Activated naive CD8-positive, alpha-beta T cell (primary cell): ENCODE measurements around the gene ALDH1L2.
A peak's percentile ranks its signal among the peaks of the same experiment; 100 is the strongest.

Source experiments
- H3K27ac Mint-ChIP-seq: one replicate; pipeline ENCODE4 v1.8.0; 2021; ENCODE audit warnings: mixed read lengths
- H3K27me3 Mint-ChIP-seq: one replicate; pipeline ENCODE4 v1.8.0; 2021; ENCODE audit warnings: mixed read lengths
- H3K36me3 Mint-ChIP-seq: one replicate; pipeline ENCODE4 v1.8.0; 2021; ENCODE audit warnings: mixed read lengths
- H3K4me1 Mint-ChIP-seq: one replicate; pipeline ENCODE4 v1.8.0; 2021; ENCODE audit warnings: low read depth, mixed read lengths
- H3K4me3 Mint-ChIP-seq: one replicate; pipeline ENCODE4 v1.8.0; 2021; ENCODE audit warnings: mild to moderate bottlenecking, mixed read lengths
- H3K9me3 Mint-ChIP-seq: one replicate; pipeline ENCODE4 v1.8.0; 2021; ENCODE audit warnings: low read depth, mixed read lengths

The ALDH1L2 gene

DNA sequence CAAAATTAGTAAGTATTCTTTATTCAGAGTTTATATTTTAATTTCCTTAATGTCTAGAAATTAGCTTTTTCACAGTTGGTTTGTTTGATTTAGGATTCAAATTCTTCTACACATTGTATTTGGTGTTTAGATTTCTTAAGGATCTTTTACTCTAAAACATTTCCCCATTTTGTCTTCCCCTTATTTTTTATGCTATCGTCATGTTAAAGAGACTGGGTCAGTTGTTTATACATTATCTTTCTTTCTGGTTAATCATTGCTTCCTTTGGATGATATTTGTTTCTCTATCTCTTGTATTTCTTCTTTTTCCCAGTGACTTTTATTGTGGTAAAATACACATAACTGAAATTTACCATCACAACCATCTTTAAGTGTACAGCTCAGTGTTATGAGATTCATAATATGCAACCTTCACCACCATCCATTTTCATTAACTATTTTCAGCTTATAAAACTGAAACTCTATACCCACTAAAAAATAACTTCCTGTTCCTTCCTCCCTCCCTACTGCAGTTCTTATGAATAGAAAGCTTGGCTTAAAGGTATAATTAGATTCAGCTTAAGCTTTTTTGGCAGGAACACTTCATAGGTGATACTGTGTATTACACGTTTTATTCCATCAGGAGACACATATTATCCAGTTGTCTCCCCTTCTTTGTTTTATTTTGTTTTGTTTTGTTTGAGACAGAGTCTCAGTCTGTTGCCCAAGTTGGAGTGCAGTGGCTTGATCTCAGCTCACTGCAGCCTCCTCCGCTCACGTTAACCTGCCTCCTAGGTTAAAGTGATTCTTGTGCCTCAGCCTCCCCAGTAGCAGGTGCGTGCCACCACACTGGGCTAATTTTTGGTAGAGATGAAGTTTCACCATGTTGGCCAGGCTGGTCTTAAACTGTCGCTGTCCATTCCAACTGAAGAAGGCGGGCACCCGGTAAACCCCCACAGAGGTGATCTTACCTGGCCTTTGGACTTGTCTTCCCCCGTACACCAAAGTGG, 53.1 kb downstream of the ALDH1L2 start:
- H3K27me3 Mint-ChIP-seq = no peaks in the 10 kb centered on the region
- H3K9me3 Mint-ChIP-seq = no peaks in the 10 kb centered on the region
- peak overlapping the region; percentile 17 for H3K27ac Mint-ChIP-seq
- H3K4me1 Mint-ChIP-seq = peaks cover 32% of the 10 kb centered on the region
- H3K36me3 Mint-ChIP-seq = peaks cover 2% of the 10 kb centered on the region
- H3K4me3 Mint-ChIP-seq = peak overlapping the region; percentile 17

DNA sequence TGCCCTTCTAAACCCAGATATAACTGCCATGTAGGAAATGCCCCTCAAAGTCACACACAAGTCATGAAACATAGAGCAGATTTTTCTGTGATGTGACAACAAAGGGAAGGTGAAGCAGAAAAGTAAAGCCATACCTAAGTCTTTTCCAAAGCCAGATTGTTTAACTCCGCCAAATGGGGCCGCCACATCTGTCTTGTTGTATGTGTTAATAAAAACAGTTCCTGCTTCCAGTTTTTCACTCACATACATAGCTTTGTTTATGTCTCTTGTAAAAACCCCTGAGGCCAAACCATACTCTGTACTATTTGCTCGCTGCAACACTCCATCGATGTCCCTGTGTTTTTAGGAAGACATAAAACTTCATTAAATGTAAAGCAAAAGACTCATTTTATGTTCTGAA, 57.8 kb downstream of the ALDH1L2 start:
- no peak overlapping the region for H3K4me3 Mint-ChIP-seq
- H3K36me3 Mint-ChIP-seq = peaks cover 4% of the 10 kb centered on the region
- no peaks in the 10 kb centered on the region for H3K9me3 Mint-ChIP-seq
- no peak overlapping the region for H3K27ac Mint-ChIP-seq
- H3K4me1 Mint-ChIP-seq = peaks cover 7% of the 10 kb centered on the region
- no peaks in the 10 kb centered on the region for H3K27me3 Mint-ChIP-seq

DNA sequence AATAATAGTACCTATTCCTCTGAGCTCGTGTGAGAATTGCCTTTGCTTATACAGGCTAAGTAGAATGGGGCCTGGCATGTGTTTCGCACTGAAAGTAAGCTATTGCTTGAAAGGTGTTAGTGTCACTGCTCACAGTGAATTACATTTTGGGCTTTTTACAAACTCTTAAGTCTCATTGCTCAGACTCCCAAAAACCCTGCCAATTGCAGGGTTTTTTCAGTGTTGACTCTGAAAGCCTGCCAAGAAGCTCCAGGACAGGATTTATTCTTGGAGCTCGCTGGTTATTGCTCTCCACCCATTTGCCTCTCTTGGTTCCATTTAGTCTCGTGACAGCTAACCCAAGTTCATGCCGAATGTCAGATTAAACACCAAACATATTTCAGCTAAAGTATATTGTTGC, 58.4 kb downstream of the ALDH1L2 start:
- Mint-ChIP-seq H3K27ac (no peak overlapping the region), H3K9me3 (no peaks in the 10 kb centered on the region), H3K4me3 (no peak overlapping the region), H3K27me3 (no peaks in the 10 kb centered on the region), H3K36me3 (peaks cover 4% of the 10 kb centered on the region), H3K4me1 (peaks cover 2% of the 10 kb centered on the region)

DNA sequence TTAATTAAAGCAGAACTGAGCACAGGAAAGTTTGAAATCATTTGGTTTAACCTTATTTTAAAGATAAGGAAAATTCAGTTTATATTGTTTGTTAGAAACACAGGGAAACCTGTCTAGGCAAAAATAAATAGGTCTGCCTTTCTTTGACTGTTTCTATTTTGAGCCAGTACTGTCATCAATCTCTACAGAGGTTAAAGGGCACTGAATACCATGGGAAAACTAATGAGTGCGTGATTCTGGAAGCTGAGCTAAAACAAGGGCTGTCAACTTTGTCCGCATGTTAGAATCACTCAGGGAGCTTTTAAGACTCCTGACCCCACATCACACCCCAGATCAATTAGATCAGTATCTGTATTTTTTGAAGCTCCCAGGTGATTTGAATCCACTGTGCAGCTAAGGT, 59.3 kb downstream of the ALDH1L2 start:
- no peak overlapping the region for H3K27ac Mint-ChIP-seq
- H3K9me3 Mint-ChIP-seq = no peaks in the 10 kb centered on the region
- no peak overlapping the region for H3K4me3 Mint-ChIP-seq
- H3K4me1 Mint-ChIP-seq = no peaks in the 10 kb centered on the region
- H3K27me3 Mint-ChIP-seq = no peaks in the 10 kb centered on the region
- H3K36me3 Mint-ChIP-seq = peaks cover 4% of the 10 kb centered on the region

DNA sequence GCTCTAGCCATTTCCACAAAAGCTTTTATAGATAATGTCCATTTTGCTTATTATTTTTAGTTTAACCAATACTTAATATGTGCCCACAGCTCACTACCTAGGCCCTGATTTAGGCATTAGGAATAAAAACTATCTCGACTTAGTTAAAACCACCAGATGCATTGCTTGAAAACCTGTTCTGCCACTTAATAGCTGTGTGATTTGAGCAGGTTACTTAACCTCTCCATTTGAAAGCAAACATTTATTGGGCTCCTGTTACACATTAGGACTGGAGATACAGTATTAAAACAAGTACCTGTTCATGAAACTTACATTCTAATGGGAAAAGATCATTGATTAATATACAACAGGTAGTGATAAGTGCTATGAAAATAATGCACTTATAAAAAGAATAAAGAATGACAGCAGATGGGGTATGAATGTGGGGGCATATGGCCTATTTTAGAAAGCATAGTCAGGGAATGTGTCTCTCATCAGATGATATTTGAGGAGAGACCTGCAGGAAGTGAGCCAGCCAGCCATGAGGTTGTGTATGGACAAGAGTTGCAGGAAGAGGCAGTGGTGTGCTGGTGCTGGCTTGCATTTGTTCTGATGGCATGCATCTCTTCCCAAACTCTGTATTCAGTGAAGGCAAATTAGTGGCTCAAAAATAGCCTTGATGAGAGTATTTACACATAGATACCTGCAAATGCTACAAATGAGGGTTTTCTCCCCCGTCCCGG, 63.9 kb downstream of the ALDH1L2 start:
- no peaks in the 10 kb centered on the region for H3K4me1 Mint-ChIP-seq
- peaks cover 9% of the 10 kb centered on the region for H3K36me3 Mint-ChIP-seq
- H3K27me3 Mint-ChIP-seq = no peaks in the 10 kb centered on the region
- no peak overlapping the region for H3K27ac Mint-ChIP-seq
- H3K4me3 Mint-ChIP-seq = no peak overlapping the region
- H3K9me3 Mint-ChIP-seq = no peaks in the 10 kb centered on the region

DNA sequence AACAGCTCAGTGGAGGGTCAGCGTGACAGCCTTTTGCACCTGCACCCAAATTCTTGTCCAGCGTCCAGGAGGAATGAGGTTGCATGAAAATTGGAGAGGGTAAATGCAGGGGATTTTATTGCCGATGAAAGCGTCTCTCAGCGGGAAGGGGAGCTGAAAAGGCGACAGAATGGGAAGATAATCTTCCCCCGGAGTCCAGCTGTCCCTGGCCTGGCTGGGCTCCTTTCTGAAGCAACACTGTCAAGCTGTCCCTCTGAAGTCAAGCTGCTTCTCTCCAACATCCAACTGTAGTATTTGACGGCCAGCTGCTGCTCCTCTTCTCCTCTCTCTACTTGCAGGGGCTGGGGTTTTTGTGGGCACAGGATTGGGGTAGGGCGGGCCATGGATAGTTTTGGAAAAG, 65.5 kb downstream of the ALDH1L2 start:
- Mint-ChIP-seq H3K27me3 (no peaks in the 10 kb centered on the region), H3K27ac (no peak overlapping the region), H3K36me3 (peaks cover 14% of the 10 kb centered on the region), H3K4me1 (no peaks in the 10 kb centered on the region), H3K4me3 (no peak overlapping the region), H3K9me3 (no peaks in the 10 kb centered on the region)

DNA sequence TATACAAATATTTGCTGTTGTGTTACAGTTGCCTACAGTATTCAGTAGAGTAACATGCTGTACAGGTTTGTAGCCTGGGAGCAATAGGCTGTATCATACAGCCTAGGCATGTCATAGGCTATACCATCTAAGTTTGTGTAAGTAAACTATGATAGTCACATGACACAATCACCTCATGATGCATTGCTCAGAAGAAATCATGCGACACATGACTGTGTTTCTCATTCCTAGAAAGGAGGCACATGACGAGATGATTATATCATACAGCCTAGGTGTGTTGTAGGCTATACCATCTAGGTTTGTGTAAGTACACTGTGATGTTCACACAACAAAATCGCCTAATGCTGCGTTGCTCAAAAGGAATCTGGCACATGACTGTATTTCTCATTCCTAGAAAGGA, 66.2 kb downstream of the ALDH1L2 start:
- Mint-ChIP-seq H3K4me3 (no peak overlapping the region), H3K27ac (no peak overlapping the region), H3K36me3 (peaks cover 14% of the 10 kb centered on the region), H3K27me3 (no peaks in the 10 kb centered on the region), H3K9me3 (no peaks in the 10 kb centered on the region), H3K4me1 (no peaks in the 10 kb centered on the region)

DNA sequence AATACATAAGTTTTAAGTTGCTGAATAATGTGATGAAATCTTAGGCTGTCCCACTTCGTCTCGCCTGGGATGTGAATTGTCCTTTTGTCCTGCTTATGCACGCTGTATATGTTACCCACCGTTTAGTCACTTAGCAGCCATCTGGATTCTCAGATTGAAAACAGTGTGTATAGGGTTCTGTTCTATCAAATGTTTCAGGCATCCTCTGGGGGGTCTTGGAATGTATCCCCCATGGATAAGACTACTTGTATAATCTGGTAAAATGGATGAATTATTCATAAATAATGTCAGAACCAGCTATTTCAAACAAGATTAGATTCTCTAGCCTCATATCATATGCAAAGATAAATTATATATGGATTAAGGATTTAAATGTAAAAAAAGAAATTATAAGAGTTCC, 68.7 kb downstream of the ALDH1L2 start:
- H3K9me3 Mint-ChIP-seq = peaks cover 4% of the 10 kb centered on the region

DNA sequence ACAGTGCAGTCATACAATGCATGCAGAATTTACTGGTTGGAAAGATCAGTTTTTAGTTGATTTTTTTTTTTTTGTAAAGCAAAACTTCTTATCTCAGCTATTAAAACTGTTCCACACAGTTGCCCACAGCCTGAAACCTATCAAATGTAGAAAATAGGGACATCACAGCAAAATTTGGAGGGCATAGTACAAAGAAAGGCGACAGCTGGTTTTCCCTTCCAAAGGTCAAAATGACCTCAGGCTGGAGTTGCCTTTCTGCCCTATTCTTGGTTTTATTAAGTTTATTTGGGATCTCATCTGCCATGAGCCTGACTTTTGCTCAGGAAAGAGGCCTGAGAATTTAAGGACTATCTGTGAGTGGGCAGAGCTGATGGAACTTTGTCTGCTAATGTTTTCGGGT, 69.7 kb downstream of the ALDH1L2 start:
- no peak overlapping the region for H3K4me3 Mint-ChIP-seq
- H3K36me3 Mint-ChIP-seq = peaks cover 42% of the 10 kb centered on the region
- no peak overlapping the region for H3K27ac Mint-ChIP-seq
- H3K9me3 Mint-ChIP-seq = peaks cover 8% of the 10 kb centered on the region
- no peaks in the 10 kb centered on the region for H3K4me1 Mint-ChIP-seq
- H3K27me3 Mint-ChIP-seq = no peaks in the 10 kb centered on the region

More for the DNA sequence above, 68.7 kb downstream of the ALDH1L2 start:
- no peak overlapping the region for H3K27ac Mint-ChIP-seq
- no peak overlapping the region for H3K4me3 Mint-ChIP-seq
- H3K4me1 Mint-ChIP-seq = no peaks in the 10 kb centered on the region
- H3K27me3 Mint-ChIP-seq = no peaks in the 10 kb centered on the region
- peaks cover 33% of the 10 kb centered on the region for H3K36me3 Mint-ChIP-seq

DNA sequence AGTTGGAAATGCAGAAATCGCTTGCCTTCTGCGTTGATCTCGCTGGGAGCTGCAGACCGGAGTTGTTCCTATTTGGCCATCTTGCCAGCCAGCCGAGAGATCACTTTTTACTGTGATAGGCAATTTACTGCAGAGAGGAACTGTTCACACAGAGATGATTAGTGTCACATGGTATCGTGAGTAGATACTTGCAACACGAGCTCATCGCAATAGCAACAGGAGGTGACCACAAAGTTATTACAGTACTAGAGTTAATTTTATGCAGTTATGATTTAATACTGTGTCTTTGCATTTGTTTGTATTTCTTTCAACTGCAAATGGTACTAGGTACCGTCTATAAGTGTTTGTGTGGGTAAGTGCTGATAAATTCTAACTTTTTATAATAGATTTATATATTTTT, 70.4 kb downstream of the ALDH1L2 start:
- Mint-ChIP-seq H3K4me3 (no peak overlapping the region), H3K27ac (no peak overlapping the region), H3K27me3 (no peaks in the 10 kb centered on the region), H3K36me3 (peaks cover 49% of the 10 kb centered on the region), H3K4me1 (no peaks in the 10 kb centered on the region), H3K9me3 (peaks cover 8% of the 10 kb centered on the region)

DNA sequence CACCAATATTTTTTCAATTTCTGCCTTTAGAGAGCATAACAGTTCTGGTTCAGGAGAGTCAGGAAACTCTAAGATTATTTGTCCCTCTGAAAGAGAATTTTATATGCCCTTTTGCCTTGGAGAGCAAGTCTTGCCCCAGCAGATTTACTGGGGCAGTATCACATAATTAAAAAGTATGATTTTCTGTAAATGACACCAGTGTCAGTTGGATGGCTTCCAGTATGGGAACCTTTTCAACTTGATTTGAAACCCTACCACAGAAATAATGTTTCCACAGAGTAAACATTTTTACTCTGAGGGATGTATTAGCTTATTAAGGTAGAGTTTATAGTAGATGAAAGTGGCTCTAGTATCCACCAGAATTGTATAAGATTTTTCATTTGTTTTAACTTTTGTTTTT, 82.8 kb downstream of the ALDH1L2 start:
- peaks cover 13% of the 10 kb centered on the region for H3K9me3 Mint-ChIP-seq
- no peak overlapping the region for H3K4me3 Mint-ChIP-seq
- peaks cover 14% of the 10 kb centered on the region for H3K4me1 Mint-ChIP-seq
- H3K27me3 Mint-ChIP-seq = no peaks in the 10 kb centered on the region
- H3K36me3 Mint-ChIP-seq = peaks cover 66% of the 10 kb centered on the region
- H3K27ac Mint-ChIP-seq = no peak overlapping the region

DNA sequence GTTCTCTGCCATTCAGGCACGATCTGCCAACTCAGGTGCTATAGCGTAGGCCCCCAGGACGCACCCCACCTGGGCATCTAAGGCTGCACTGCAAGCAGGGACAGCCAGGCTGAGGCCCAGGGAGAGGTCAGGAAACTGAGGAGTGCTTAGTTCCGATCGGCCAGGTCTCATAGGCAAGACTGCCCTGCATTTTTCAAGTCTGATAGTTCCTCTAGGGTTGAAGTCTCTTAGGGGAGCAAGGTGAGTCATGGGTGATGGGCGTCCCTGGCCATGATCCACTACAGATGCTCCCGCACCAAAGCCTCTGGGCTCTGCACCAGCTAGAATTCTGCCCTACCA, 84.9 kb downstream of the ALDH1L2 start:
- H3K4me1 Mint-ChIP-seq = peaks cover 14% of the 10 kb centered on the region
- no peak overlapping the region for H3K4me3 Mint-ChIP-seq
- no peaks in the 10 kb centered on the region for H3K27me3 Mint-ChIP-seq
- H3K27ac Mint-ChIP-seq = no peak overlapping the region
- H3K36me3 Mint-ChIP-seq = peaks cover 66% of the 10 kb centered on the region
- peaks cover 13% of the 10 kb centered on the region for H3K9me3 Mint-ChIP-seq

DNA sequence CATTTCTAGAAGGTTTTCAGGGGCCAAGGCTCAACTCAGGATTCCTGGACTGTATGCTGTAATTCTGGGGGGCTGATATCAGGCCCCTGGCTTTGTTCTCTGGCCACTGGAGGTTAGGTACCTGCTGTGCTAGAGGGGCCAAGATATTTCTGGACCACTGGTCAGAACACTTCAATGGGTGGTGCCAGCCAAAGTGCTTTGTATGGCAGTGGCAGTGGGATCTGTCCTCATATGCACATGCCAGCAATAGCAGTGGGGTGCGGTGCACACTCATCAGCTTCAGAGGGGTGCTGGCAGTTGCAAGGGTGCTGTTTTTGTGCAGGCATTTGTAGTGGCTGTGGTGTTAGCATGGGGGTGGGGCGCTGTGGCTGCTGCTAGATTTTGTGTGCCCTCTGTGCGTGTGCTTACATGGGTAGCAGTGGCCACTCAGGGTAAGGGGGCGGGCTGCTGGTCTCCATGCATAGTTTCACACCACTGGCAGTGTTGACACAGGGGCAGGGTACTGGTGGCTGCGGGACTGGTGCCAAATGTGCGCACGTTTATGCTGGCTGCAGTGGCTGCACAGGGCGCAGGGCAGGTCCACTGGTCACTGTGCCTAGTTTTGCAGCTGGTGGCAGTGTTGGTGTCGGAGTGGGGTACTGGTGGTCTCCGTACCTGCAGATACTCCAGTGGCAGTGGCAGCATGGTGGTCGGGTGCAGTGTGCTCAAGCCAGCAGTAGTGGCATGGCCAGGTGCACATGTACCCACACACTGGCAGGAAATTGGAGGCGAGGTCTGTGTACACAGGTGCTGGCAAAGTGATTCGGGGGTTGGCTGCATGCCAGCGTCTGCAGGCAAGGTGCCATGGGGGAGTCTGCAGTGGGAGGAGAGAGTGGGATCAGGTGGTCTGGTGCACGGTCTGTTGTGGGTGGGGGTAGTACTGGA, 85.6 kb downstream of the ALDH1L2 start:
- H3K36me3 Mint-ChIP-seq = peaks cover 65% of the 10 kb centered on the region
- peaks cover 14% of the 10 kb centered on the region for H3K4me1 Mint-ChIP-seq
- H3K27ac Mint-ChIP-seq = no peak overlapping the region
- H3K4me3 Mint-ChIP-seq = no peak overlapping the region
- H3K27me3 Mint-ChIP-seq = no peaks in the 10 kb centered on the region
- H3K9me3 Mint-ChIP-seq = peaks cover 13% of the 10 kb centered on the region

DNA sequence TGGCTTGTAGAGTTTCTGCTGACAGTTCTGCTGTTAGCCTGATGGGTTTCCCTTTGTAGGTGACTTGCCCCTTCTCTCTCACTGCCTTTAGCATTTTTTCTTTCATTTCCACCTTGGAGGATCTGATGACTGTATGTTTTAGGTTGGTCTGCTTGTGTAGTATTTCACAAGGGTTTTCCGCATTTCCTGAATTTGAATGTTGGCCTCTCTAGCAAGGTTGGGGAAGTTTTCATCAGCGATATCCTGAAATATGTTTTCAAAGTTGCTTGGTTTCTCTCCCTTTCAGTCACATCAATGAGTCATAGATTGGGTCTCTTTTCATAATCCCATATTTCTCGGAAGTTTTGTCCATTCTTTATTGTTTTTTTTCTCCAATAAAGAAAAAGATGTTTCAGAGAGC, 86.7 kb downstream of the ALDH1L2 start:
- H3K27me3 Mint-ChIP-seq = no peaks in the 10 kb centered on the region
- H3K27ac Mint-ChIP-seq = no peak overlapping the region

DNA sequence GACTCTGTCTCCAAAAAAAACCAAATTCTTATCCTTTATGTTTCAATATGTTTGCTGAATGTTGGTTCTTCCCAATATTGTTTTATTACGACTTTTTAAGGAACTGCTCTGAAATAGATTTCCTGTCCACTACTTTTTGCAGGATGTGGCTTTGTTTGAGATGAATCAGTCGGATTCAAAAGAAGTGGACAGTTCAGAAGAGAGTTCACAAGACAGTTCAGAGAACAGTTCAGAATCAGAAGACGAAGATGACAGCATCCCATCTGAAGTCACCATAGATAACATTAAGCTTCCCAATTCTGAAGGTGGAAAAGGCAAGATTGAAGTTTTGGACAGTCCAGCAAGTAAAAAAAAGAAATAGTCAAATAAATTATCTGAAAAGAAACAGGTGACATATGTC, 89.9 kb downstream of the ALDH1L2 start:
- Mint-ChIP-seq H3K4me3 (no peak overlapping the region), H3K9me3 (no peaks in the 10 kb centered on the region), H3K4me1 (peaks cover 19% of the 10 kb centered on the region), H3K27ac (no peak overlapping the region), H3K36me3 (peaks cover 50% of the 10 kb centered on the region), H3K27me3 (no peaks in the 10 kb centered on the region)

More for the DNA sequence above, 86.7 kb downstream of the ALDH1L2 start:
- peaks cover 13% of the 10 kb centered on the region for H3K9me3 Mint-ChIP-seq
- peaks cover 62% of the 10 kb centered on the region for H3K36me3 Mint-ChIP-seq
- H3K4me3 Mint-ChIP-seq = no peak overlapping the region
- H3K4me1 Mint-ChIP-seq = peaks cover 14% of the 10 kb centered on the region
